Measurements from ENCODE around the gene SEMA6A.

Gene SEMA6A

DNA sequence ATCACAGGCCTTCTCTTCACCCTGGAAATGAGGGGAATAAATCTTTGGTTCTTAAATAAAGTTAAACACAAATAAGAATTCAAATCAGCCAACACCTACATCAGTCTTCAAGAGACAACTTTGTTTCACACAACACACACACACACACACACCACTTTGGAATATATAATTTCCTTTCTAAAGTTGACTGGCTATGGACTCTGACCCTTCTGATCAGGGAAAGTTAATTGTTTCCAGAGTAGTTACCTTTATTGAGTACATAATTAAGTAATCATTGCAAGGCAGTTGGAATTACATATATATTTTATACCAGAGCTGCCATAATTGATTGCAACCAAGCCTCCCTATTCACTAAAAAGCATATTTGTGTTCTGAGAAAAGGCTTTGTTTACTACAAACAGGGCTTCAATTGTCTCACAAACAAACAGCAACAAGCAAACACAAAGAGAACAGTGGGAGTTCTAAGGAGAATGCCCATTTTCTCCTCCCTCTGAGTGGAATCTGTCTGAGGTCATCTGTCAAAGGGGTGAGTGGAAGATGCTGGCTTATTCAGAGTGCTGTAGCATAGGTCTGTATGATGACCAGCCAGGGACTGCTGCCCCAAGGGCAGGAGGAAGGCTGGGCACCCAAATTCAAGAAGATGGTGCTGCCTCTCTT, 136.6 kb downstream of the SEMA6A start:
- Histone ChIP-seq H3K4me3 (ENCODE audit: low read depth in 1 of 5, low read length in 5 of 5) (no peak overlapping the region), H3K27me3 (ENCODE audit: control insufficient read depth in 5 of 5, insufficient read depth in 4 of 5, low read length in 5 of 5) (no peaks in the 10 kb centered on the region), H3K27ac (ENCODE audit: low read depth, low read length) (no peak overlapping the region), H3K4me1 (ENCODE audit: control insufficient read depth in 5 of 5, insufficient read depth in 5 of 5, low read length in 5 of 5) (peaks cover 0 to 54% (median 10%) of the 10 kb centered on the region in 5 donors), H3K36me3 (ENCODE audit: control insufficient read depth in 5 of 5, insufficient read depth in 5 of 5, low read length in 5 of 5) (peaks cover 0 to 6% (median 0%) of the 10 kb centered on the region in 5 donors), H3K9me3 (ENCODE audit: control insufficient read depth in 5 of 5, low read length in 5 of 5) (no peaks in the 10 kb centered on the region), H3K9ac (ENCODE audit: low read length in 5 of 5) (no peak overlapping the region)

DNA sequence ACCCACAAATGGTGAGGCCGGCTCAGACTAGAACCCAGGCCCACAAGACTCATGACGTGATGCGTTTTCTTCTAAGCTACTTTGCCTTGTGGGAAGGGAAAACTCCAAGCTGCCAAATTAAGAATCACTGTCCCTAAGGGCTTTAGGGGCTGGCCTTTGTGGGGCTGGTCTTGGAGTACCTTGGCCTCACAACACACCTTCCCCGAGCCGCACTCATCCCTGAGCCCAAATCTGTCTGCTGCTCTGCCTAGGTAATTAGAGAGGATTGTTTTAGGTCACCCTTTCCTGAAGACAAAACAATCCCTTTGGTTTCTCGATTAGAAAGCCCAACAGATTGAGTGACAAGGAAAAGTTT, 137.3 kb downstream of the SEMA6A start:
- H3K9me3 ChIP-seq (ENCODE audit: control insufficient read depth in 5 of 5, low read length in 5 of 5): no peaks in the 10 kb centered on the region
- H3K27ac ChIP-seq (ENCODE audit: low read depth, low read length): no peak overlapping the region
- H3K4me1 ChIP-seq (ENCODE audit: control insufficient read depth in 5 of 5, insufficient read depth in 5 of 5, low read length in 5 of 5): peaks cover 0 to 49% (median 7%) of the 10 kb centered on the region in 5 donors
- H3K36me3 ChIP-seq (ENCODE audit: control insufficient read depth in 5 of 5, insufficient read depth in 5 of 5, low read length in 5 of 5): peaks cover 0 to 6% (median 0%) of the 10 kb centered on the region in 5 donors
- H3K27me3 ChIP-seq (ENCODE audit: control insufficient read depth in 5 of 5, insufficient read depth in 4 of 5, low read length in 5 of 5): no peaks in the 10 kb centered on the region
- no peak overlapping the region for H3K4me3 ChIP-seq (ENCODE audit: low read depth in 1 of 5, low read length in 5 of 5)
- H3K9ac ChIP-seq (ENCODE audit: low read length in 5 of 5): no peak overlapping the region

DNA sequence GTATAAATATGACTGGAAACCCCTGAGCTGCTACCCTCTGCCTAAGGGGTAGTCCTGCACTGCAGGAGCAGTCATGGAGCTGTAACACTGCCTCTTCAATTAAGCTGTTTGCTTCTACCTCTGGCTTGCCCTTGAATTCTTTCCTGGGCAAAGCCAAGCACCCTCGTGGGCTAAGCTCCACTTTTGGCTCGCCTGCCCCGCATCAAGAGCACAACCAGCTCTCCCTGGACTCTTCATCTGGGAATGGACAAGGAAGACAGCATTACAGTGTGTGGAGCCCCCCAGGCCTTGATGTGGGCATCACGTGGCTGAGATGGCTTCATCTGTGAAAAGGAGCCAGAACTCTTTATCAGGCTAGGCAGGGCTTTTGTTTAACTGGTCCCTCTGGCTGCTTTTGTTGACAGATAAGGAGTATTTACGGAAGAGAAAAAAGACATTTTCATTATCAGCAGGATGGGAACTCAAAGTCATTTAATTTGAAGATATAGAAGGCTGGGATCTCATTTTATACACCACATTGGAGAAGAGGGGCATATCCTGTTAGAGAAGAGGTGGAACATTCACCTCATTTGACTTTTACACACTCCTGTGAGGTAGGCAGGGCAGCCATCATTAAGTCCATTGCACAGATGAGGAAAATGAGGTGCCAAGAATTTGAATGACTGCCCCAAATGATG, 137.8 kb downstream of the SEMA6A start:
- no peaks in the 10 kb centered on the region for H3K9me3 ChIP-seq (ENCODE audit: control insufficient read depth in 5 of 5, low read length in 5 of 5)
- no peak overlapping the region for H3K4me3 ChIP-seq (ENCODE audit: low read depth in 1 of 5, low read length in 5 of 5)
- H3K9ac ChIP-seq (ENCODE audit: low read length in 5 of 5): no peak overlapping the region
- peaks cover 0 to 43% (median 2%) of the 10 kb centered on the region in 5 donors for H3K4me1 ChIP-seq (ENCODE audit: control insufficient read depth in 5 of 5, insufficient read depth in 5 of 5, low read length in 5 of 5)
- H3K36me3 ChIP-seq (ENCODE audit: control insufficient read depth in 5 of 5, insufficient read depth in 5 of 5, low read length in 5 of 5): peaks cover 0 to 6% (median 0%) of the 10 kb centered on the region in 5 donors
- H3K27me3 ChIP-seq (ENCODE audit: control insufficient read depth in 5 of 5, insufficient read depth in 4 of 5, low read length in 5 of 5): no peaks in the 10 kb centered on the region
- H3K27ac ChIP-seq (ENCODE audit: low read depth, low read length): no peak overlapping the region

DNA sequence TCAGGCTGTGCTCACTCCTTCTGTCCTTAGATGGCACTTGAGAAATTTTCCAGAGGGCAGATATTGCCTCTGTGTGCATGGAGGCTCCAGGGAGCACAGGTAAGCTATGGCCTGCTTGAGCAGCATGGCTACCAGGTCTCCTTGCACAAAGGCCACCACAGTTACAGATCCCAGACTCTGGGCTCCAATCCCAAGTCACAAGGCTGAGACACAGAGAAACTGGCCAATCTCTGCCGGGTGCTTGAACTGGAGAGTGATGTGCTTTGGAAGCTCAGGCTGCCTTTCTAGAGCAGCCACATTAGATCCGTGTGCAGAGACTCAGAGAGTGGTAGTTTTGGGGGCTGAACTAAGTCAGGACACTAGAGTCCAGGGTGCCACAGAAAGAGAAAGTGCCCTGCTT, 145.7 kb downstream of the SEMA6A start:
- H3K9me3 ChIP-seq (ENCODE audit: control insufficient read depth in 5 of 5, low read length in 5 of 5): no peaks in the 10 kb centered on the region
- H3K4me3 ChIP-seq (ENCODE audit: low read depth in 1 of 5, low read length in 5 of 5): no peak overlapping the region
- H3K27me3 ChIP-seq (ENCODE audit: control insufficient read depth in 5 of 5, insufficient read depth in 4 of 5, low read length in 5 of 5): no peaks in the 10 kb centered on the region
- H3K9ac ChIP-seq (ENCODE audit: low read length in 5 of 5): no peak overlapping the region
- no peak overlapping the region for H3K27ac ChIP-seq (ENCODE audit: low read depth, low read length)
- H3K36me3 ChIP-seq (ENCODE audit: control insufficient read depth in 5 of 5, insufficient read depth in 5 of 5, low read length in 5 of 5): no peaks in the 10 kb centered on the region
- no peaks in the 10 kb centered on the region for H3K4me1 ChIP-seq (ENCODE audit: control insufficient read depth in 5 of 5, insufficient read depth in 5 of 5, low read length in 5 of 5)

DNA sequence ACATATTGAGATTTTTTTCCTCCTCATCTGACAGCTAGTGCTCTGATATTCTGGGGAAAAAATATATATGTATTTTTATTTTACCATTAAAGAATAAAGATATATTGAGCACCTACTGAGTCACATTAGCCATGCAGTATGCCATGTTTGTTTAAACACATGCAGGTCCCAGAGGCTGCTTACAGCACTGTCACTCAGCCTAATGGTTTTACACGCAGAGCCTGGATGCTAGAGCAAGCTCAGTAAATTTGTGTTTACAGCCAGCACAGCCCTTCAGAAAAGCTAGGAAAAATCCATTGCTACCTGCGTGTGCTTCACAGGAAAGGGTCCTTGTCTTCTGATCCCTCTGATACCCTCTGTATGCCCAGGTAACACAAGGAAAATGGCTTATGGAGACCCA, 146.2 kb downstream of the SEMA6A start:
- Histone ChIP-seq H3K27me3 (ENCODE audit: control insufficient read depth in 5 of 5, insufficient read depth in 4 of 5, low read length in 5 of 5) (no peaks in the 10 kb centered on the region), H3K27ac (ENCODE audit: low read depth, low read length) (no peak overlapping the region), H3K9ac (ENCODE audit: low read length in 5 of 5) (no peak overlapping the region), H3K36me3 (ENCODE audit: control insufficient read depth in 5 of 5, insufficient read depth in 5 of 5, low read length in 5 of 5) (no peaks in the 10 kb centered on the region), H3K9me3 (ENCODE audit: control insufficient read depth in 5 of 5, low read length in 5 of 5) (no peaks in the 10 kb centered on the region), H3K4me1 (ENCODE audit: control insufficient read depth in 5 of 5, insufficient read depth in 5 of 5, low read length in 5 of 5) (no peaks in the 10 kb centered on the region), H3K4me3 (ENCODE audit: low read depth in 1 of 5, low read length in 5 of 5) (no peak overlapping the region)

DNA sequence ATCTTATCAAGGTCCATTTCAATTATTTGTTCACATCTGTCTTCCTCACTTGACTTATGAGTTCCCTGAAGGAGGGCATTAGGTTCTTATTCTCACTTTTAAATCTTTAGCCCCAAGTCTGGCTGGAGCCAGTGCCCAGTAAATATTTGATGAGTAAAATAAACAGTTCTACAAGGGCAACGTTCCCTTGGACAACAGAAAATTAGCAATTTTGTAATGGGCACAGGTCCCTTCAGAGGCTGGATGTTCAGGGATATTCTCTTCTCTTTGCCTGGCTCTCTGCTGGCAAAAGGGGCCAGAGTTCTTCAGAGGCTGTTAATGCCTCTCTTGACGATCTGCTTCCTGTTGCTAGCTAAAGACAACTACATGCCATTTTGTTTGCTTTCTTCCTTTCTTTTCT, 149.7 kb downstream of the SEMA6A start:
- Histone ChIP-seq H3K9ac (ENCODE audit: low read length in 5 of 5) (no peak overlapping the region), H3K27ac (ENCODE audit: low read depth, low read length) (no peak overlapping the region), H3K36me3 (ENCODE audit: control insufficient read depth in 5 of 5, insufficient read depth in 5 of 5, low read length in 5 of 5) (no peaks in the 10 kb centered on the region), H3K4me3 (ENCODE audit: low read depth in 1 of 5, low read length in 5 of 5) (no peak overlapping the region), H3K4me1 (ENCODE audit: control insufficient read depth in 5 of 5, insufficient read depth in 5 of 5, low read length in 5 of 5) (peaks cover 0 to 12% (median 0%) of the 10 kb centered on the region in 5 donors), H3K27me3 (ENCODE audit: control insufficient read depth in 5 of 5, insufficient read depth in 4 of 5, low read length in 5 of 5) (no peaks in the 10 kb centered on the region), H3K9me3 (ENCODE audit: control insufficient read depth in 5 of 5, low read length in 5 of 5) (no peaks in the 10 kb centered on the region)

DNA sequence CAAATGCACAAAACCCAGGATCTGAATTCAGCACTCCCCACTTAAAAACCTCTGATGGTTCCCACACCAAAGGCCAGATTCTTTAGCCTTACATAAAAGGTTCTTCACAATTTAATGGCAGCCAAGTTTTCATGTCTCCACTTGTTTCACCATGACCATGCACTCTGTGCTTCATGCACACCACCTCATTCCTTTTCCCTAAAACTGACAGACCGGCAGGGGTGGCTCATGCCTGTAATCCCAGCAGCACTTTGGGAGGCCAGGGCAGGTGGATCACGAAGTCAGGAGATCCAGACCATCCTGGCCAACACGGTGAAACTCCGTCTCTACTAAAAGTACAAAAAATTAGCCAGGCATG, 150.4 kb downstream of the SEMA6A start:
- no peak overlapping the region for H3K9ac ChIP-seq (ENCODE audit: low read length in 5 of 5)
- no peaks in the 10 kb centered on the region for H3K9me3 ChIP-seq (ENCODE audit: control insufficient read depth in 5 of 5, low read length in 5 of 5)
- H3K4me1 ChIP-seq (ENCODE audit: control insufficient read depth in 5 of 5, insufficient read depth in 5 of 5, low read length in 5 of 5): peaks cover 0 to 18% (median 0%) of the 10 kb centered on the region in 5 donors
- H3K4me3 ChIP-seq (ENCODE audit: low read depth in 1 of 5, low read length in 5 of 5): no peak overlapping the region
- H3K27me3 ChIP-seq (ENCODE audit: control insufficient read depth in 5 of 5, insufficient read depth in 4 of 5, low read length in 5 of 5): no peaks in the 10 kb centered on the region
- H3K36me3 ChIP-seq (ENCODE audit: control insufficient read depth in 5 of 5, insufficient read depth in 5 of 5, low read length in 5 of 5): no peaks in the 10 kb centered on the region
- H3K27ac ChIP-seq (ENCODE audit: low read depth, low read length): no peak overlapping the region

DNA sequence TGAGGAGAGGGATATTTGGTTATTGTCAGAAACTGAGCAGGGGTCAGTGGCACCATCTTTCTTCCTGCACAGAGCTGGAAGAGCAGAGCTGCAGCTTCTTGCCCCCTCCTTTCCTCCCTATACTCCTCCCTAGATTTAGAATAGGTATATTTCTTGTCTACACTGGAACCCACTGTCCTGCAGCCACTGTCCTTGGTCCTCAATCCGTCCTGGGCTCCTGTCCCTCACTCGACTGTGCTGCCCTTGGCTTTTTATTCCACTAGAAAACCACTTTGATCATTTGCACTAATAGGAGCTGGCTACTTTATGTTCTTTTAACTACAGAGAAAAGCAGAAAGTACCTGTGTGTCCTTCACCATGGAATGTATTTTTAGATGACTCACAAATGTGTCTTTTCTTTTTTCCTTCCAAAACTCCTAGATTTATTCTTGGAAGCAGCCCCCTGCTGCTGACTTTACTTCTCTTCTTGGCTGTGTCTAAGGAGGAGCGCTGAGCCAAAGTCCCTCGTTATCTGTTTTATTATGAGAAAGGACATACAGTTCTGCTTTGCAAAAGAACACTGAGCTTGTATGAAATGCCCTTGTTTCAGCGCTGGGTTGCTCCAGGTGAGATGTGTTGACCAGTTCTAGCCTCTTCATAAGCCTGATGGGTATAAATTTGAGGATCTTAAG, 150.9 kb downstream of the SEMA6A start:
- no peak overlapping the region for H3K27ac ChIP-seq (ENCODE audit: low read depth, low read length)
- H3K9ac ChIP-seq (ENCODE audit: low read length in 5 of 5): no peak overlapping the region
- no peaks in the 10 kb centered on the region for H3K9me3 ChIP-seq (ENCODE audit: control insufficient read depth in 5 of 5, low read length in 5 of 5)
- H3K27me3 ChIP-seq (ENCODE audit: control insufficient read depth in 5 of 5, insufficient read depth in 4 of 5, low read length in 5 of 5): no peaks in the 10 kb centered on the region
- no peak overlapping the region for H3K4me3 ChIP-seq (ENCODE audit: low read depth in 1 of 5, low read length in 5 of 5)
- H3K4me1 ChIP-seq (ENCODE audit: control insufficient read depth in 5 of 5, insufficient read depth in 5 of 5, low read length in 5 of 5): peaks cover 0 to 18% (median 0%) of the 10 kb centered on the region in 5 donors
- no peaks in the 10 kb centered on the region for H3K36me3 ChIP-seq (ENCODE audit: control insufficient read depth in 5 of 5, insufficient read depth in 5 of 5, low read length in 5 of 5)

DNA sequence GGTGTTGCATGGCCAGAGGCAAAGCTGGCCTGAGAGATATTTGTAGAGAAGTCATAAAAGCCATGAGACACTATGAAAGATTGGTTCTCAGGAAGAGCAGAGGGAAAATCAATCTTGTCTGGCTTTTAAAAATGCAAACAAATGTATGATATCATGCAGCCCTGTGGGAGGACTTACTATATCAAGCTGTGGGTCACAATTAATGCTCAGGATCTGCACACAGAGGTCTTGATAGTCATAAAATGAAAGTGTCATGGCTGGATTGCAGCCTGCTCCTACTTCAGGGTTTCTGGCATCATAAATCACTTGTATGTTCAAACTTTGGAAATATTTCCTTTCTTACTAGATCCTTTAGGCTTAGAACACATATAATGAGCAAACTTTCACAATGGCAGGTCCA, 151.5 kb downstream of the SEMA6A start:
- Histone ChIP-seq H3K4me1 (ENCODE audit: control insufficient read depth in 5 of 5, insufficient read depth in 5 of 5, low read length in 5 of 5) (peaks cover 0 to 18% (median 0%) of the 10 kb centered on the region in 5 donors), H3K27ac (ENCODE audit: low read depth, low read length) (no peak overlapping the region)

DNA sequence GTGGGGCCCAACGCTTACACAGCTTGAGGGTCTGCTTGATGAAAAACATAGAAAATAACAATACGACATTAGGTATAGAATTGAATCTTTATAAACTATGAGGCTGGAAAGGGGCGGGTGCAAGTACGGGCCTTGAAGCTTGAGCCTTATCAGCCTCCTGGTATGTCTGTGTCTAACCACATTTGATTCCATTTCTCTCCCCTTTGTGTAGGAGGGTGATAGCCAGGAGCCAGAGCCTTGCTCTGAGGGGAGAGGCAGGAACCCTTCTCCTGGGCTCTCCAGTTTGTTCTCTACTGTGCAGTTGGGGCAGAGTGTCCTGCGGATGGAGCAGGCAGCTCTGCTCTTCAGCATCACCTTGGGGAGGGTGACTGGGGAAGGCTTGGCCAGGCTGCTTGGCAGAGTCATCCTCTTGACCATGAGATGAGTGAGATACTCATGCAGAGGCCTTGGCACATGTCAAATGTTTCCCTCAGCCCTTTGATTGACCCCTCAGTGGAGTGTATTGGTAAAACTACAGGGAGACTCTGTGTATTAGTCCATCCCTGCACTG, 153.5 kb downstream of the SEMA6A start:
- no peak overlapping the region for H3K4me3 ChIP-seq (ENCODE audit: low read depth in 1 of 5, low read length in 5 of 5)
- H3K9ac ChIP-seq (ENCODE audit: low read length in 5 of 5): no peak overlapping the region
- H3K36me3 ChIP-seq (ENCODE audit: control insufficient read depth in 5 of 5, insufficient read depth in 5 of 5, low read length in 5 of 5): no peaks in the 10 kb centered on the region
- peaks cover 0 to 18% (median 0%) of the 10 kb centered on the region in 5 donors for H3K4me1 ChIP-seq (ENCODE audit: control insufficient read depth in 5 of 5, insufficient read depth in 5 of 5, low read length in 5 of 5)
- no peaks in the 10 kb centered on the region for H3K9me3 ChIP-seq (ENCODE audit: control insufficient read depth in 5 of 5, low read length in 5 of 5)
- no peaks in the 10 kb centered on the region for H3K27me3 ChIP-seq (ENCODE audit: control insufficient read depth in 5 of 5, insufficient read depth in 4 of 5, low read length in 5 of 5)
- no peak overlapping the region for H3K27ac ChIP-seq (ENCODE audit: low read depth, low read length)

More for the DNA sequence above, 151.5 kb downstream of the SEMA6A start:
- Histone ChIP-seq H3K9me3 (ENCODE audit: control insufficient read depth in 5 of 5, low read length in 5 of 5) (no peaks in the 10 kb centered on the region), H3K4me3 (ENCODE audit: low read depth in 1 of 5, low read length in 5 of 5) (no peak overlapping the region), H3K36me3 (ENCODE audit: control insufficient read depth in 5 of 5, insufficient read depth in 5 of 5, low read length in 5 of 5) (no peaks in the 10 kb centered on the region), H3K27me3 (ENCODE audit: control insufficient read depth in 5 of 5, insufficient read depth in 4 of 5, low read length in 5 of 5) (no peaks in the 10 kb centered on the region), H3K9ac (ENCODE audit: low read length in 5 of 5) (no peak overlapping the region)

Measured in subcutaneous abdominal adipose tissue (tissue), 5 donors.